Uterus (tissue), 2 donors: Measurements from ENCODE around the gene SLC44A4.
A peak's percentile ranks its signal among the peaks of the same experiment; 100 is the strongest.

Experiments used
- POLR2A ChIP-seq, 2 donors: fragments of 450-650 bp; IDR thresholded peaks; one replicate each; pipeline ENCODE4 v1.6.1; 2016; ENCODE audit warnings: antibody characterized with exemption in 2 of 2, mild to moderate bottlenecking in 1 of 2, moderate library complexity in 1 of 2
- TF ChIP-seq, protein P1 (sequence below), 4 experiments: fragments of 200-600 bp in 2 of 4; fragments of 450-650 bp in 2 of 4; sonication (generic) in 2 of 4; IDR thresholded peaks; one replicate each; pipeline ENCODE4 v1.5.1; 2016 to 2019; ENCODE audit warnings: antibody characterized with exemption in 4 of 4, mild to moderate bottlenecking in 2 of 4, moderate library complexity in 1 of 4

DNA sequence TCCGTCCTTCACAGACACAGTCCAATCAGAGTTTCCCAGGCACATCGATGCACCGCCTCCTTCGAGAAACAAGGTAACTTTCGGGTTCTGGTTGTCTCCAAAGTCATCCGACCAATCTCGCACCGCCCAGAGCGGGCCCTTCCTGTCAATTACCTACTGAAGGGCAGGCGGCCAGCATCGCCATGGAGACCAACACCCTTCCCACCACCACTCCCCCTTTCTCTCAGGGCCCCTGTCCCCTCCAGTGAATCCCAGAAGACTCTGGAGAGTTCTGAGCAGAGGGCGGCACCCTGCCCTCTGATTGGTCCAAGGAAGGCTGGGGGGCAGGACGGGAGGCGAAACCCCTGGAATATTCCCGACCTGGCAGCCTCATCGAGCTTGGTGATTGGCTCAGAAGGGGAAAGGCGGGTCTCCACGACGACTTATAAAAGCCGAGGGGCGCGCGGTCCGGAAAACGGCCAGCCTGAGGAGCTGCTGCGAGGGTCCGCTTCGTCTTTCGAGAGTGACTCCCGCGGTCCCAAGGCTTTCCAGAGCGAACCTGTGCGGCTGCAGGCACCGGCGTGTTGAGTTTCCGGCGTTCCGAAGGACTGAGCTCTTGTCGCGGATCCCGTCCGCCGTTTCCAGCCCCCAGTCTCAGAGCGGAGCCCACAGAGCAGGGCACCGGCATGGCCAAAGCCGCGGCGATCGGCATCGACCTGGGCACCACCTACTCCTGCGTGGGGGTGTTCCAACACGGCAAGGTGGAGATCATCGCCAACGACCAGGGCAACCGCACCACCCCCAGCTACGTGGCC is 51.3 kb downstream of the SLC44A4 start, which contains the start of gene HSPA1B:
- TF ChIP-seq, protein P1, sequence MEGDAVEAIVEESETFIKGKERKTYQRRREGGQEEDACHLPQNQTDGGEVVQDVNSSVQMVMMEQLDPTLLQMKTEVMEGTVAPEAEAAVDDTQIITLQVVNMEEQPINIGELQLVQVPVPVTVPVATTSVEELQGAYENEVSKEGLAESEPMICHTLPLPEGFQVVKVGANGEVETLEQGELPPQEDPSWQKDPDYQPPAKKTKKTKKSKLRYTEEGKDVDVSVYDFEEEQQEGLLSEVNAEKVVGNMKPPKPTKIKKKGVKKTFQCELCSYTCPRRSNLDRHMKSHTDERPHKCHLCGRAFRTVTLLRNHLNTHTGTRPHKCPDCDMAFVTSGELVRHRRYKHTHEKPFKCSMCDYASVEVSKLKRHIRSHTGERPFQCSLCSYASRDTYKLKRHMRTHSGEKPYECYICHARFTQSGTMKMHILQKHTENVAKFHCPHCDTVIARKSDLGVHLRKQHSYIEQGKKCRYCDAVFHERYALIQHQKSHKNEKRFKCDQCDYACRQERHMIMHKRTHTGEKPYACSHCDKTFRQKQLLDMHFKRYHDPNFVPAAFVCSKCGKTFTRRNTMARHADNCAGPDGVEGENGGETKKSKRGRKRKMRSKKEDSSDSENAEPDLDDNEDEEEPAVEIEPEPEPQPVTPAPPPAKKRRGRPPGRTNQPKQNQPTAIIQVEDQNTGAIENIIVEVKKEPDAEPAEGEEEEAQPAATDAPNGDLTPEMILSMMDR (IDR thresholded peaks at IDR 0.05): peak in 2 of 4 experiments; percentile 35 to 44
- peak; percentile 100 for TF ChIP-seq POLR2A (IDR thresholded peaks at IDR 0.05)
